ENCODE results near the gene FAM107A.

DNA sequence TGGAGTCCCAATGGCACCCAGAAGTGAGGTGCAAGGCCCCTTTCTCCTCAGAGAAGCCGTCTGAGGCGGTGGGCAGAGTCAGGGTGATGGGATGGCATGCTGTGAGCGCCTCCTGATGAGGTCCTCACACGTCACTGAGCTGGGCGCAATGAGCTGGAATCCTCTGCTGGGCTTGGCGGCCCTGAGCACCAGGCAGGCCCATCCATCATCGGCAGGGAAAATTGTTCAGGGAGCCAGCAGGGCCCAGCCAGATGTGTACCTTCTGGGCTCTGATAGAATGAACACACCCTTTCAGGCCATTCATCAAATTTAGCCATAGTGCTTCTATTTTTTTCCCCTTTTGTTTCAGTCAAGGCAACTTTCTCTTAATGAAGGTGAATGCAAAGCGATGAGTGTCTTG lies 45.7 kb upstream of the FAM107A start:
- TF ChIP-seq POLR2A (IDR thresholded peaks at IDR 0.05; ENCODE audit: low read depth) (no peak), POLR2AphosphoS5 (IDR thresholded peaks at IDR 0.05) (no peak), EP300 (IDR thresholded peaks at IDR 0.05) (no peak)
- TF ChIP-seq, protein P1, sequence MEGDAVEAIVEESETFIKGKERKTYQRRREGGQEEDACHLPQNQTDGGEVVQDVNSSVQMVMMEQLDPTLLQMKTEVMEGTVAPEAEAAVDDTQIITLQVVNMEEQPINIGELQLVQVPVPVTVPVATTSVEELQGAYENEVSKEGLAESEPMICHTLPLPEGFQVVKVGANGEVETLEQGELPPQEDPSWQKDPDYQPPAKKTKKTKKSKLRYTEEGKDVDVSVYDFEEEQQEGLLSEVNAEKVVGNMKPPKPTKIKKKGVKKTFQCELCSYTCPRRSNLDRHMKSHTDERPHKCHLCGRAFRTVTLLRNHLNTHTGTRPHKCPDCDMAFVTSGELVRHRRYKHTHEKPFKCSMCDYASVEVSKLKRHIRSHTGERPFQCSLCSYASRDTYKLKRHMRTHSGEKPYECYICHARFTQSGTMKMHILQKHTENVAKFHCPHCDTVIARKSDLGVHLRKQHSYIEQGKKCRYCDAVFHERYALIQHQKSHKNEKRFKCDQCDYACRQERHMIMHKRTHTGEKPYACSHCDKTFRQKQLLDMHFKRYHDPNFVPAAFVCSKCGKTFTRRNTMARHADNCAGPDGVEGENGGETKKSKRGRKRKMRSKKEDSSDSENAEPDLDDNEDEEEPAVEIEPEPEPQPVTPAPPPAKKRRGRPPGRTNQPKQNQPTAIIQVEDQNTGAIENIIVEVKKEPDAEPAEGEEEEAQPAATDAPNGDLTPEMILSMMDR (IDR thresholded peaks at IDR 0.05), result no peak

Data from esophagus muscularis mucosa (tissue), 4 donors.